CD1c-positive myeloid dendritic cell (primary cell): ENCODE measurements around the gene TSEN2.

ENCODE experiments used
- DNase-seq: peaks from one replicate; pipeline ENCODE4 v3.0.0-alpha.2; 2016; ENCODE audit errors: extremely low spot score

TSEN2 gene

GRCh38 chr3:12549971-12550760 is 65.9 kb downstream of the TSEN2 start:
- DNase-seq = no peak

GRCh38 chr3:12553921-12554391 is 69.7 kb downstream of the TSEN2 start:
- no peak for DNase-seq

GRCh38 chr3:12556314-12556689 is 72.0 kb downstream of the TSEN2 start:
- DNase-seq = no peak

DNA sequence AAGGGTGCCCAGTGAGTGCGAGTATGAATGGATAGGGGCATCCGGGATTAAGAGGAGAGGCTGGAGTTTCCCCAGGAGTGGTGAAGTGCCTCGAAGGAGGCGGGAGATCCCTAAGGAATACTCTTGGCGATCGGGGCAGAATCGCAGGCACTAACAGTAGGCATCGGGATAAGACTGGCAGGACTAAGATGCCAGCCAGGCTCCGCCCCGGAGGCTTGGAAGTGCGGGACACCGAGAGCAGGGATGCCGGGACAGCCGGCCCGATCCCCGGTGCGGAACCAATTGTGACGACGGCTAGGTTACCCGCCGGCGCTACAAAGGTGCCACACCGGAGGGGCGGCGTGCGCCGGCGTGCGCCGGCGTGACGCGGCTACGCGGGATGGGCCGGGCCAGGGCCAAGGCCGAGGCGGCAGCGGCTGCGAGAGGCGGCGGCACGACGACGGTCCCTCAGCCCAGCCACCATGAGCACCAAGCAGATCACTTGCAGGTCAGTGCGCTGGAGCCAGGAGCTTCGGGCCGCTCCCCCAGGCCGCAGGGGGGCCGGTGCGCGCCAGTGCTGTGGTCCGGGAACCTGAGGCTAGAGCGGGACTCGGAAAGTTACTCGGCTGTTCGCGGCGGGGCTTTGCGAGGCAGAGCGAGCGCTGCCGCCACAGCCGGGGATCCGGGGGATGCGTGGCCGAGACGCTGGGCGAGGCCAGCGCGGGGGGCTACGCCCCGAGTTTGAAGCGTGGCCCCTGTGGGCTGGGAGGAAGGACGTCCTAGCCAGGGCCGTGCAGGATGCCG is 72.6 kb downstream of the TSEN2 start, which contains the start of gene MKRN2:
MKRN2 (plus strand) TSS at position 398 of the 783 bp plus-strand sequence; CDS start at position 462, 64 bp downstream.
- peak; percentile 95 for DNase-seq

DNA sequence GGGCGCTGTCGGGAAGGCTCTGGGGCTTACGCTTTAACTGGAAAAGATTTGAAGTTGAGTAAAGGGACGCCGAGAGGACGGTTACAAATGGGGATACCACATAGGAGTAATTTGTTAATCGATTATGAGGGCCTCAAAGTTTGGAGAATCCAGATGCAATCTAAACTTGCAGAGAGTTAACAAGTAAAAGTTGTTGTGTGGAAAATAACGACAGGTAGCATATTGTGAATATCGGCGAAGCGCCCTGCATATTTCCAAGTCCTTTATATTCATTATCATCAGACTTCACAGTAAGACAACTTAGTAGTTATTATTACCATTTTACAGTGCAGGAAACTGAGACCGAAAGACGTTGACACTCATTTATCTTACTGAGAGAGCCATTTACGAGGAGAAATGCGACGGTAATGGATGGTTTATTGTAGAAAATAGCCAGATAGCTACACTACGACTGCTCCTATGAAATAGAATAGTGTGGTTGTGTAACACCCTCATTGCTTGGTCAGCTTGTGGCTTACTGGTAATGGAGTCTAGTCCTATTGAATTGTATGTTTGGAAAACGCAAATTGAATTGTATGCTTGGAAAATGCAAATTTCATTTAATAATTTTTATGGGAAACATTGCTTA is 73.3 kb downstream of the TSEN2 start:
- DNase-seq = peak; percentile 18

- no peak for DNase-seq
Observed at GRCh38 chr3:12558706-12559105, 74.4 kb downstream of the TSEN2 start.

DNA sequence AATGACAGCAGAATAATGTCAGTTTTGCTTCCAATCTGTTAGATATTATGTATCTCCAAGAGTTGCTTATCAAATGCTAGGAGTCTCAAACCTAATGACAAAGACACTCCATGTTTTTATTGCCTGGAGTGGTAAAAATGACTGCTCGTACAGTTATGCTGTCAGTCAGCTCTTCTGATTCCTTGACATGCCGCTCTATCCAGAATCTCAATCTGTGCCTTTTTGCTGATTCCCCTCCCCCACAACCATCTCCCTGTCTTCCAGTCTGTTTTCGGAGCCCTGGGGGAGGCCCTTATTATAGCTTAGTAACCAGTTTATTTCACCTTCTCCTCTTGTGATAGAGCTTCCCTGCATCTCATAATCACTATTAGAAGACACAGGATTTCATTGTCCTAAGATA is 75.2 kb downstream of the TSEN2 start:
- DNase-seq = no peak

GRCh38 chr3:12560505-12561190 is 76.4 kb downstream of the TSEN2 start:
- no peak for DNase-seq

DNA sequence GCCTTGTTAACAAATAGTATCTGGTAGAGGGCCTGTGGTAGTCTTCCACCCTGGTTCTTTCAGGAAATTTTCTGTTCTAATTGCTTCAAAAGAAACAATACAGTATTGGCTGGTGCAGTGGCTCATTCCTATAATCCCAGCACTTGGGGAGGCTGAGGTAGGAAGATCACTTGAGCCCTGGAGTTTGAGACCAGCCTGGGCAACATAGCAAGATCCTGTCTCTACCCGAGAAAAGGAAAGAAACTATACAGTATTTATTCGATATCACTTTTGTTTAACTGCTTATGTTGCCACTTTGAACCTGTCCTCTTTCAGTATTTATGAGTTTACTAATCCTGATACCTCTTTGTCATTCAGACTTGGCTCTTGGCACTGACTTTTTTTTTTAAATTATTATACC is 77.1 kb downstream of the TSEN2 start:
- DNase-seq = no peak

- no peak for DNase-seq
Observed at GRCh38 chr3:12562451-12562850, 78.2 kb downstream of the TSEN2 start.

- no peak for DNase-seq
Observed at GRCh38 chr3:12566976-12567375, 82.7 kb downstream of the TSEN2 start.

- no peak for DNase-seq
Observed at GRCh38 chr3:12568747-12569146, 84.5 kb downstream of the TSEN2 start.

DNA sequence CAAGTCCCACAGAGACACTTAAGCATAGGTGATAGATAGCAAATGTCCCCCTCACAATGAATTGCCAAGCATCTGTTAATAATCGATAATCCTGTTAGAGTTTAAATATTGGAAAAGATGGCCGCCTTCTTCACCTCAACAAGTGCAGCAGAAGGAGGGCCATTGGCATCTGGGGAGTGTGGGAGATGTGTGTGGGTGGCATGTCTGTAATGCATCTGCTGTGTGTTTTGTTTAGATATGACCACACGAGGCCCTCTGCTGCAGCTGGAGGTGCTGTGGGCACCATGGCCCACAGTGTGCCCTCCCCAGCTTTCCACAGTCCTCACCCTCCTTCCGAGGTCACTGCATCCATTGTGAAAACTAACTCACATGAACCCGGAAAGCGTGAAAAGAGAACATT is 85.6 kb downstream of the TSEN2 start:
- DNase-seq = no peak

- DNase-seq = no peak
Observed at GRCh38 chr3:12571986-12572385, 87.7 kb downstream of the TSEN2 start.

GRCh38 chr3:12574131-12574530 is 89.9 kb downstream of the TSEN2 start:
- DNase-seq = no peak

DNA sequence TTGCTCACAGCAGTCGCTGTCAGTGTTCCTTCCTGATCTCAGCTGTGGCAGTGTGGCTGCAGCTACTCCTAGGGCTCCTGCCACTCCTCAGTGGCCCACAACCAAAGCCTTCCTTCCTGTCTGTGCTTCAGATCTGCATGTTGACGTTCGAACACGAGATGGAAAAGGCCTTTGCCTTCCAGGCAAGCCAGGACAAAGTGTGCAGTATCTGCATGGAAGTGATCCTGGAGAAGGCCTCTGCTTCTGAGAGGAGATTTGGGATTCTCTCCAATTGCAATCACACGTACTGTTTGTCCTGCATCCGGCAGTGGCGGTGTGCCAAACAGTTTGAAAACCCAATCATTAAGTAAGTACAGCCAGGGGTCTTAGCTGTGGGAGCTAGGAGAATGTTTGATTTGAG is 90.4 kb downstream of the TSEN2 start:
- no peak for DNase-seq

DNA sequence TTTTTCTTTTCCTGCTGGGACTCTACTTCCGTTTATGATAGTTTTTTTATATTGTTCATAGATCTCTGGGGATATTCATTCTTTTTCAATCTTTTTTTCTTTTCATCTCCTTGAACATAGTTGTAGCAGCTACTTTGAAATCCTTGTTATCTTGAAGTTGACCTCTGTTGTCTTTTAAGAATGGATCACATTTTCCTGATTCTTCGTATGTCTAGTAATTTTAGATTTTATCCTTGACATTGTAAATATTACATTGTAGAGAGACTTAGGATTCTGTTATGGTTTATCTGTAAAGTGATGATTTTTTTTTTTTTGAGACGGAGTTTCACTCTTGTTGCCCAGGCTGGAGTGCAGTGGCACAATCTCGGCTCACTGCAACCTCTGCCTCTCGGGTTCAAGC is 93.1 kb downstream of the TSEN2 start:
- DNase-seq = no peak

GRCh38 chr3:12578742-12579141 is 94.5 kb downstream of the TSEN2 start:
- no peak for DNase-seq

DNA sequence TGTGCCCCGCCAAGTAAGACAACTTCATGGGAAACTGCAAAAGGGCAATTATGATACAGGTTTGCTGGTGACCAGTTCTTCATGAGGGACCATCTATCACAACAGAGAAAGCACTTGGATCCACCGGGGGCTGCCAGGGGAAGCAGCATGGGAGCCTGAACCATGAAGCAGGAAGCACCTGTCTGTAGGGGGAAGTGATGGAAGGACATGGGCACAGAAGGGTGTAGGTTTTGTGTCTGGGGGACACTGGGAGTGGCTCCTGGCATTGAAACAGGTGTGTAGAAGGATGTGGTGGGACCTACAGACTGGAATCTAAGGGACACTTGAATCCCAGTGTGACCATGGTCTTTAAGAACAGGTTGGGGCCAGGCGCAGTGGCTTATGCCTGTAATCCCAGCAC is 95.2 kb downstream of the TSEN2 start:
- no peak for DNase-seq

DNA sequence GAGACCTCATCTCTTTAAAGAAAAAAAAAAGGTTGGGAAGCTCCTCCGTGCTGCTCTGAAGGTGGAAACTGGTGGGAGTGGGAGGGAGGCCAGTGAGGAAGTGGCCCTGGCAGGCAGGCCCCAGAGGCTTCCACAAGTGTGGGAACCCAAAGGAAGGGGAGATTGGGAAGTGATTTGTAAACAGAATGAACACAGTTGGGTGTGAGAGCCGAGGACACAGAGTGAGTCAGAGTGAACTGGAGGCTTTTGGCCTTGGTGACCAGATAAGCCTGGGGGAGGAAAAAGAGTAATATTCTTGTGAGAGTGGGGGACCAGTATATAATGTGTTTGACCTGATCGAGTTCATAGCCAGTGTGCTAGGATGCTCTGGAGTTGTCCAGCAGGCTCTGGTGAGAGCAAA is 95.6 kb downstream of the TSEN2 start:
- peak; percentile 55 for DNase-seq

GRCh38 chr3:12582730-12583129 is 98.5 kb downstream of the TSEN2 start:
- DNase-seq = no peak
